DOHH2 (cell line): ENCODE measurements around the gene POMGNT2.

Source experiments
- EZH2phosphoT487 ChIP-seq: fragments of 200-600 bp; sonication (generic); IDR thresholded peaks from 2 replicates; pipeline ENCODE4 v1.6.1; 2017; ENCODE audit warnings: borderline replicate concordance, mild to moderate bottlenecking, antibody characterized with exemption, low read length, moderate library complexity, mixed read lengths
- TF ChIP-seq, protein P1 (sequence below): fragments of 200-600 bp; sonication (generic); IDR thresholded peaks from one replicate; pipeline ENCODE4 v1.5.1; 2014; ENCODE audit warnings: antibody characterized with exemption, mild to moderate bottlenecking, low read depth, low read length; ENCODE audit not compliant: poor library complexity, severe bottlenecking

DNA sequence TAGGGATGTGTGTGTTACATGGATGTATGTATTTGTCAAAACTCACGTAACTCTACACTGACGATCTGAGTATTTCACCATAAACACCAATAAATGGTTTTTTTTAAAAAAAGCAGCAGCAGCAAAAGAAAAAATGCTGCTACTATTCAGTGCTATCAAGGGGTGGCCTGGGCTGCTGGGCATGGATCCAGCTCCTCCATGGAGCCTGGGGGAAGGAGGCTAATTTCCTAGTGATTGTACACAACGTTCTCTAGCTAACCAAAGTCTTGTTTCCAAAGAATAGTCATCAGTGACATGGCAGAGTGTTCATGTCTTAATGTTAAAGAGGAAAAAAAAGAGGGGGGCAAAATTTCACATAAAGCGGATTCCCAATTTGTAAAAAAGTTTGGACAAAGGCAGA lies 29.0 kb downstream of the POMGNT2 start:
- TF ChIP-seq, protein P1, sequence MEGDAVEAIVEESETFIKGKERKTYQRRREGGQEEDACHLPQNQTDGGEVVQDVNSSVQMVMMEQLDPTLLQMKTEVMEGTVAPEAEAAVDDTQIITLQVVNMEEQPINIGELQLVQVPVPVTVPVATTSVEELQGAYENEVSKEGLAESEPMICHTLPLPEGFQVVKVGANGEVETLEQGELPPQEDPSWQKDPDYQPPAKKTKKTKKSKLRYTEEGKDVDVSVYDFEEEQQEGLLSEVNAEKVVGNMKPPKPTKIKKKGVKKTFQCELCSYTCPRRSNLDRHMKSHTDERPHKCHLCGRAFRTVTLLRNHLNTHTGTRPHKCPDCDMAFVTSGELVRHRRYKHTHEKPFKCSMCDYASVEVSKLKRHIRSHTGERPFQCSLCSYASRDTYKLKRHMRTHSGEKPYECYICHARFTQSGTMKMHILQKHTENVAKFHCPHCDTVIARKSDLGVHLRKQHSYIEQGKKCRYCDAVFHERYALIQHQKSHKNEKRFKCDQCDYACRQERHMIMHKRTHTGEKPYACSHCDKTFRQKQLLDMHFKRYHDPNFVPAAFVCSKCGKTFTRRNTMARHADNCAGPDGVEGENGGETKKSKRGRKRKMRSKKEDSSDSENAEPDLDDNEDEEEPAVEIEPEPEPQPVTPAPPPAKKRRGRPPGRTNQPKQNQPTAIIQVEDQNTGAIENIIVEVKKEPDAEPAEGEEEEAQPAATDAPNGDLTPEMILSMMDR, result no peak
- no peak for TF ChIP-seq EZH2phosphoT487
